MCF 10A (cell line): ENCODE measurements around the gene SPTSSA. TPM values are rescaled to one million over a fixed set of nuclear protein-coding genes. Genes with fewer than 3 reads are reported as not detected.

Source experiments
- BruUV-seq: library from RNA; stranded (reverse); fragments of 400-500 nt; replicated peaks from 2 replicates; lab custom pipeline; 2021; lab: Mats Ljungman, UMichigan
- CTCF ChIA-PET: fragments of 300-600 bp; sonication (Branson Sonifier 250); formaldehyde crosslinking; extraction: SDS; loops from one replicate; lab custom pipeline; 2021; ENCODE audit warnings: antibody characterized with exemption, inconsistent platforms; lab: Yijun Ruan, JAX
- POLR2A ChIA-PET: fragments of 300-600, 350-650 bp; sonication (Branson Sonifier 250); formaldehyde crosslinking; extraction: SDS; loops from one replicate; lab custom pipeline; 2020; ENCODE audit warnings: antibody characterized with exemption, inconsistent platforms; lab: Yijun Ruan, JAX
- DNase-seq: peaks from one replicate; pipeline ENCODE4 v3.0.0-alpha.2; 2018; ENCODE audit not compliant: unreplicated experiment
- H3K27ac Mint-ChIP-seq: one replicate; pipeline ENCODE4 v1.8.0; 2022; ENCODE audit warnings: mild to moderate bottlenecking, low read depth, mixed read lengths; ENCODE audit not compliant: unreplicated experiment
- H3K27me3 Mint-ChIP-seq: one replicate; pipeline ENCODE4 v1.8.0; 2022; ENCODE audit warnings: mixed read lengths; ENCODE audit not compliant: insufficient read depth, unreplicated experiment
- H3K36me3 Mint-ChIP-seq: one replicate; pipeline ENCODE4 v1.8.0; 2022; ENCODE audit warnings: mild to moderate bottlenecking, moderate library complexity, mixed read lengths; ENCODE audit not compliant: insufficient read depth, unreplicated experiment
- H3K4me1 Mint-ChIP-seq: one replicate; pipeline ENCODE4 v1.8.0; 2022; ENCODE audit warnings: mixed read lengths; ENCODE audit not compliant: insufficient read depth, unreplicated experiment
- H3K4me3 Mint-ChIP-seq: one replicate; pipeline ENCODE4 v1.8.0; 2022; ENCODE audit warnings: mild to moderate bottlenecking, moderate library complexity, mixed read lengths; ENCODE audit not compliant: unreplicated experiment
- H3K9me3 Mint-ChIP-seq: one replicate; pipeline ENCODE4 v1.8.0; 2022; ENCODE audit warnings: mixed read lengths; ENCODE audit not compliant: unreplicated experiment
- CTCF ChIP-seq: fragments of 200-600 bp; IDR thresholded peaks from one replicate; pipeline ENCODE4 v1.8.0; 2022; ENCODE audit warnings: antibody characterized with exemption, mild to moderate bottlenecking; ENCODE audit not compliant: unreplicated experiment
- intact Hi-C: fragments of 100-400 bp; cut with micrococcal nuclease; formaldehyde crosslinking; loops from 2 replicates; pipeline ENCODE4 v1.14.1; 2022
- total RNA-seq: library from RNA; stranded (reverse); gene quantifications from 2 replicates; pipeline ENCODE4 v1.2.3, GENCODE V29; 2022

The SPTSSA gene
- total RNA-seq, 1 experiment from 2014 or later: 30.5 TPM

- DNase-seq: no peak
- no peak overlapping the region for H3K4me3 Mint-ChIP-seq
- CTCF ChIA-PET: interaction anchor here (1.0 kb wide), 1 partner anchor 90 kb away, joined by 3 read pairs; no protein-coding TSS in a partner anchor
- no TSS peak for BruUV-seq
- H3K9me3 Mint-ChIP-seq: peaks cover 17% of the 10 kb centered on the region
- no peak for TF ChIP-seq CTCF
- no peak overlapping the region for H3K27ac Mint-ChIP-seq
- H3K4me1 Mint-ChIP-seq: peaks cover 10% of the 10 kb centered on the region
- intact Hi-C loops: no loop called here
- H3K36me3 Mint-ChIP-seq: no peaks in the 10 kb centered on the region
- POLR2A ChIA-PET: interaction anchor here (0.7 to 1.0 kb wide), 2 partner anchors 51 to 94 kb away, joined by 3 to 4 read pairs; no protein-coding TSS in a partner anchor
- no peaks in the 10 kb centered on the region for H3K27me3 Mint-ChIP-seq
Observed at GRCh38 chr14:34420547-34421150, 41.4 kb downstream of the SPTSSA start.

- ChIA-PET POLR2A (no interaction called here), CTCF (interaction anchor here (0.6 kb wide), 1 partner anchor 22 kb away, joined by 3 read pairs; no protein-coding TSS in a partner anchor)
- intact Hi-C loops: no loop called here
- TF ChIP-seq CTCF: no peak
- no peak for DNase-seq
- no peaks in the 10 kb centered on the region for H3K36me3 Mint-ChIP-seq
- BruUV-seq: no TSS peak
- H3K27me3 Mint-ChIP-seq: no peaks in the 10 kb centered on the region
- no peak overlapping the region for H3K27ac Mint-ChIP-seq
- no peak overlapping the region for H3K4me3 Mint-ChIP-seq
- no peaks in the 10 kb centered on the region for H3K4me1 Mint-ChIP-seq
- H3K9me3 Mint-ChIP-seq: no peaks in the 10 kb centered on the region
Observed at GRCh38 chr14:34409721-34410120, 52.3 kb downstream of the SPTSSA start.

- Mint-ChIP-seq H3K27ac (no peak overlapping the region), H3K4me1 (peaks cover 4% of the 10 kb centered on the region), H3K4me3 (no peak overlapping the region), H3K9me3 (no peaks in the 10 kb centered on the region), H3K36me3 (no peaks in the 10 kb centered on the region), H3K27me3 (no peaks in the 10 kb centered on the region)
- intact Hi-C loops: no loop called here
- no peak for TF ChIP-seq CTCF
- no TSS peak for BruUV-seq
- ChIA-PET POLR2A (no interaction called here), CTCF (interaction anchor here (0.7 kb wide), 1 partner anchor 44 kb away, joined by 3 read pairs; no protein-coding TSS in a partner anchor)
- no peak for DNase-seq
Observed at GRCh38 chr14:34407951-34408350, 54.1 kb downstream of the SPTSSA start.

- peaks cover 4% of the 10 kb centered on the region for H3K4me1 Mint-ChIP-seq
- TF ChIP-seq CTCF: no peak
- BruUV-seq: no TSS peak
- no peaks in the 10 kb centered on the region for H3K27me3 Mint-ChIP-seq
- CTCF ChIA-PET: no interaction called here
- no peak overlapping the region for H3K4me3 Mint-ChIP-seq
- DNase-seq: no peak
- H3K36me3 Mint-ChIP-seq: no peaks in the 10 kb centered on the region
- H3K9me3 Mint-ChIP-seq: no peaks in the 10 kb centered on the region
- H3K27ac Mint-ChIP-seq: no peak overlapping the region
- intact Hi-C loops: no loop called here
- POLR2A ChIA-PET: no interaction called here
Observed at GRCh38 chr14:34404416-34404815, 57.6 kb downstream of the SPTSSA start.
